Measurements from ENCODE around the gene ZNF184. TPM values are rescaled to one million over a fixed set of nuclear protein-coding genes. Genes with fewer than 3 reads are reported as not detected.

The ZNF184 gene
- total and polyA plus RNA-seq, 9 of the 15 experiments (the other 6 are each of a cell fraction or from before 2014, with no cell fraction given) = 7.6 to 22.2 (median 12.8) TPM

- TF ChIP-seq ZNF655 (CRISPR knock-in tag; IDR thresholded peaks at IDR 0.05) = 0 out of 2 replicates have a peak, but pooled peaks have one; percentile 44
- no peak for TF ChIP-seq RFX7 (CRISPR knock-in tag; IDR thresholded peaks at IDR 0.05)
- TF ChIP-seq CHD7 (IDR thresholded peaks at IDR 0.05; ENCODE audit: low read depth, low read length) = no peak
- TF ChIP-seq TOE1 (IDR thresholded peaks at IDR 0.05; ENCODE audit: borderline replicate concordance) = peak; percentile 52
- no peak for TF ChIP-seq TOE1 (CRISPR knock-in tag; IDR thresholded peaks at IDR 0.05; ENCODE audit: borderline replicate concordance, low read depth)
- TF ChIP-seq HNRNPH1 (optimal IDR thresholded peaks at IDR 0.05; ENCODE audit: low read depth, low read length) = no peak
- peak; percentile 99 for TF ChIP-seq TBP (optimal IDR thresholded peaks at IDR 0.05; ENCODE audit: low read depth, low read length)
- TF ChIP-seq CBX1 (IDR thresholded peaks at IDR 0.05; ENCODE audit: low read depth) = no peak
- no peak; the same call in 1 of the 2 replicates for TF ChIP-seq TCF3 (CRISPR knock-in tag; IDR thresholded peaks at IDR 0.05)
- TF ChIP-seq SREBF1 (IDR thresholded peaks at IDR 0.05; ENCODE audit: borderline replicate concordance, low read depth, low read length) = no peak
- TF ChIP-seq MCM7 (IDR thresholded peaks at IDR 0.05) = no peak; a peak in 1 of 4 replicates
- no peak for TF ChIP-seq BACH1 (tag; IDR thresholded peaks at IDR 0.05)
- 0 out of 2 replicates have a peak, but pooled peaks have one; percentile 48 for TF ChIP-seq PTBP1 (IDR thresholded peaks at IDR 0.05; ENCODE audit: low read depth, low read length)
- TF ChIP-seq ZNF551 (CRISPR knock-in tag; IDR thresholded peaks at IDR 0.05) = no peak
These were observed 5.9 kb upstream of the ZNF184 start (continued) for GRCh38 chr6:27478706-27479318.

Data from K562 (cell line).